GM12864 (cell line): Measurements from ENCODE around the gene TGFBR3.

ENCODE experiments used
- DNase-seq: peaks from one replicate; pipeline ENCODE4 v3.0.0-alpha.2; 2011; ENCODE audit warnings: low read depth
- H3K4me3 ChIP-seq: 2 replicates; pipeline ENCODE4 v1.5.1; 2011; ENCODE audit warnings: mild to moderate bottlenecking, low read depth, low read length, control low read depth
- CTCF ChIP-seq: IDR thresholded peaks from 2 replicates; pipeline ENCODE4 v1.5.1; 2011; ENCODE audit warnings: low read depth, mild to moderate bottlenecking, moderate library complexity, low read length, control low read depth, inconsistent platforms; ENCODE audit errors: missing control alignments

Gene TGFBR3

DNA sequence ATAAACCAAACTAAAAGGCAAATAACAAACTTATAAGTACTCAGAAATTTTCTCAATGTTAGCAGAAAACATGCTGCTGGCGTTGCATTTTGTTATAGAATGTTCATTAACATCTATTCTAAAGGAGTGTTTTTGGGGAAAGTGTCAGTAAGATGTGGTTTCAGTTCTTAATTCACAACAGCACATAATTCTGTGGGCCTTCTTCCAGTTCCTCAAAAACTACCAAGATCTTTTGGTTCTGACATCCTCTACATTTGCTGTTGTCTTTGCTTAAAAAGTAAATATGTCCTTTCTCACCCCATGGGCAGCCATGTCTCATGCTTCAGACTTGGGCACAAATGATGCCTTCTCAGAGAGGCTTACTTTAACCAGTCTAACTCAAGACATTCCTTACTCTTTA, 232.8 kb downstream of the TGFBR3 start:
- H3K4me3 ChIP-seq: no peak overlapping the region
- no peak for TF ChIP-seq CTCF
- peak; percentile 12 for DNase-seq

GRCh38 chr1:91651661-91652071, 234.3 kb downstream of the TGFBR3 start:
- DNase-seq: no peak
- no peak for TF ChIP-seq CTCF
- H3K4me3 ChIP-seq: no peak overlapping the region

DNA sequence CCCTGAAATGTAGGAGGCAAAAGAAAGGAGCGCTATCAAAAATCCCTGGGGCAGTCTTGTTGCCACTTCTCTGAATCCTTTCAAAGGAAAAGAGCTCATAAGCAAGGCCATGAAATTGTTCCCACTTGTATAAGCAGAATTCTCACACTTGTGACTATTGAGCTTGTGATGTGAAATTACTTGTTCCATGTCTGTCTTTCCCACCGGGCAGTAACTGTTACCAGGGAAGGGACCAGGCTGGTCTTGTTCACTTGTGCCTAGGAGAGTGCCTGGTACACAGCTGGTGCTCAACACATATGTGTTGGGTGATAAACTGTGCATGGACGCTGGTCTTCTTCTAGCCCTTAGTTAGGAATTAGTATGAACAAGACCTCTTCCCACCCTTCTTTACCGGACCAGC, 234.7 kb downstream of the TGFBR3 start:
- no peak for TF ChIP-seq CTCF
- DNase-seq: no peak
- H3K4me3 ChIP-seq: no peak overlapping the region

DNA sequence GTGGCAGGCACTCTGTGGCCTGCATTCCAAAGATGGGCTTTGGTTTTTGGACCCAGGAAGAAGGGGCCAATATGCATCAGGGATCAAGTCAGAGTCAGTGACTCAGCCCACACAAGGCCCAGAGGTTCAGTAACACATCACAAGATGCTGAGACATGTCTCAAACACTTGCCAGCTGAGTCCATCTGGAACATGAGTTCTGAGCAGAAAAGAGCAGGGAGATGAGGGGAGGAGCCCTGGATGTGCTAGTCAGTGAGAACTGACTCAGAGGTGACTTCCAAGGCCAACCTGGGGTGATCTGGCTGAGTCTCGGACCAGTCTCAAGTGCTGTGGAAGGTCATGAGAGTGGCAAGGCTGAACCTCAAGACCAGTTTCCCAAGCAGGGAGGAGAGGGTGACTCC, 235.2 kb downstream of the TGFBR3 start:
- H3K4me3 ChIP-seq: no peak overlapping the region
- TF ChIP-seq CTCF: no peak
- DNase-seq: no peak

DNA sequence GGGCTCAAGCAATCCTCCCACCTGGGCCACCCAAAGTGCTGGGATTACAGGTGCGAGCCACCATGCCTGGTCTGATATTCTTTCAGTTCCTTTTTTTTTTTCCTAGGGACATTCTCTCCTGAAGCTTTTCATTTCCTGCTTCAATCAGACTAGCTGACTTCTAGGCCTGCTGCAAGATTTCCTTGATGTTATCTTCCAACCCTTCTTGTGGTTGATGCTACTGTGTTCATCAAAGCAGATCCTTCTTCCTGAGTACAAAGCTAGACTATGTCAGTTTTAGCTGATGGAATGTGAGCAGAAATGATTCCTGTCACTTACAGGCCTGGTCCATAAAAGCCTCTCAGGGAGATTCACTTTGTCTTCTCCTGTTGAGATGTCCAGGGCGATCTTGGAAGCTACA, 238.9 kb downstream of the TGFBR3 start:
- no peak for DNase-seq
- TF ChIP-seq CTCF: no peak
- H3K4me3 ChIP-seq: no peak overlapping the region

DNA sequence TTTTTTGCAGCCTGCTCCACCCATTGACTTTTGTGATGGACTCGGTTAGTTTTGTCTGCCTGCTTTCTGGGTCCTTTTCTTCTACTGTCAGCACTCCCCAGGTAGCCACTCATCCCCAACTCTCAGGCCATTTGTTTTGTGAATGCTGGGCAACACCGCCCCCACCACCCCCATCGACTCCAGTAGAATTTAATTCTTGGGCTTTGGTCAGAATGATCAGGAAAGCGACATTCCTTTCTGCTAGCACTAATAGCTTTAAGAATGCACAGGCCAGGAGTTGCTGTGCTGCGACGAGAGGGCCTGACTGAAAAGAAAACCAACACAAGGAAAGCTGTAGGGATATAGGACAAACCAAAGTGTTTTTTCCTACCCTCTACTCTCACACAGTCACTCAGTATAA, 240.9 kb downstream of the TGFBR3 start:
- no peak for TF ChIP-seq CTCF
- H3K4me3 ChIP-seq: no peak overlapping the region
- no peak for DNase-seq

DNA sequence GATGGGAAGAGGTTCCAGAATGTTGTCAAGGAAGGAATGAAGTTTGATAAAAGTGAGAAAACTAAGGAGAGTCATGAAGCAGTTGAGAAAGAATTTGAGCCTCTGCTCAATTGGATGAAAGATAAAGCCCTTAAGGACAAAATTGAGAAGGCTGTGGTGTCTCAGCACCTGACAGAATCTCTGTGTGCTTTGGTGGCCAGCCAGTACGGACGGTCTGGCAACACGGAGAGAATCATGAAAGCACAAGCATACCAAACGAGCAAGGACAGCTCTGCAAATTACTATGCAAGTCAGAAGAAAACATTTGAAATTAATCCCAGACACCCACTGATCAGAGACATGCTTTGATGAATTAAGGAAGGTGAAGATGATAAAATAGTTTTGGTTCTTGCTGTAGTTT, 242.5 kb downstream of the TGFBR3 start:
- no peak for TF ChIP-seq CTCF
- DNase-seq: no peak
- no peak overlapping the region for H3K4me3 ChIP-seq
